HEK293 (cell line): ENCODE data around the gene DMWD.
"Not testable (repeated sequence)": the region's sequence is repeated elsewhere in the genome, so short reads cannot be mapped to it uniquely, and the experiment has no call there.

Experiments used
- CTCF ChIA-PET: fragments of 350-600 bp; formaldehyde crosslinking; extraction: SDS; loops from one replicate; lab custom pipeline; 2021; ENCODE audit warnings: antibody characterized with exemption; lab: Yijun Ruan, JAX
- POLR2A ChIA-PET: fragments of 300-600 bp; formaldehyde crosslinking; extraction: SDS; loops from one replicate; lab custom pipeline; 2020; ENCODE audit warnings: antibody characterized with exemption, inconsistent platforms; lab: Yijun Ruan, JAX
- H3K27ac ChIP-seq: fragments of 200-500 bp; sonication (Bioruptor generic); 2 replicates; pipeline ENCODE4 v1.5.1; 2014; ENCODE audit warnings: low read depth, low read length, control low read depth, inconsistent platforms; ENCODE audit errors: extremely low read depth
- H3K36me3 ChIP-seq, 2 experiments: fragments of 200-500 bp in 1 of 2; sonication (Bioruptor generic) in 1 of 2; 1 replicate in 1 of 2; 2 replicates in 1 of 2; pipeline ENCODE4 v1.5.1; 2014 to 2017; ENCODE audit warnings: inconsistent platforms in 2 of 2, low read length in 2 of 2; ENCODE audit not compliant: control insufficient read depth in 2 of 2, insufficient read depth in 1 of 2
- H3K4me1 ChIP-seq: fragments of 200-500 bp; sonication (Bioruptor generic); 2 replicates; pipeline ENCODE4 v1.5.1; 2014; ENCODE audit warnings: mild to moderate bottlenecking, low read length, inconsistent platforms; ENCODE audit not compliant: control insufficient read depth, insufficient read depth
- H3K4me3 ChIP-seq: 2 replicates; pipeline ENCODE4 v1.5.1; 2011; ENCODE audit warnings: low read depth, mild to moderate bottlenecking, control low read depth, low read length, moderate library complexity
- H3K9me3 ChIP-seq: fragments of 200-500 bp; sonication (Bioruptor generic); 2 replicates; pipeline ENCODE4 v1.5.1; 2014; ENCODE audit warnings: low read depth, low read length, inconsistent platforms; ENCODE audit not compliant: control insufficient read depth, insufficient read depth
- EGR2 ChIP-seq: fragments of 450-650 bp; formaldehyde crosslinking; IDR thresholded peaks from 2 replicates; pipeline ENCODE4 v1.5.1; 2016; ENCODE audit warnings: low read depth, missing biosample characterization, missing genetic modification characterization
- MYNN ChIP-seq: fragments of 450-650 bp; formaldehyde crosslinking; IDR thresholded peaks from 2 replicates; pipeline ENCODE4 v1.5.1; 2016; ENCODE audit warnings: missing biosample characterization, missing genetic modification characterization, borderline replicate concordance
- SCRT1 ChIP-seq: fragments of 450-650 bp; formaldehyde crosslinking; IDR thresholded peaks from 2 replicates; pipeline ENCODE4 v1.5.1; 2016; ENCODE audit warnings: missing biosample characterization, missing genetic modification characterization, borderline replicate concordance
- SETDB1 ChIP-seq: IDR thresholded peaks from one replicate; pipeline ENCODE4 v1.6.1; 2017; ENCODE audit warnings: mild to moderate bottlenecking, low read length, moderate library complexity, mixed read lengths; ENCODE audit not compliant: insufficient read length
- ZBTB44 ChIP-seq: fragments of 450-650 bp; IDR thresholded peaks from 2 replicates; pipeline ENCODE4 v1.5.1; 2018; ENCODE audit warnings: missing biosample characterization, mild to moderate bottlenecking, missing genetic modification characterization
- ZFHX2 ChIP-seq: fragments of 450-650 bp; formaldehyde crosslinking; conservative IDR thresholded peaks from 2 replicates; pipeline ENCODE4 v1.5.1; 2016; ENCODE audit warnings: missing biosample characterization, missing genetic modification characterization
- ZFP3 ChIP-seq: fragments of 450-650 bp; formaldehyde crosslinking; IDR thresholded peaks from 2 replicates; pipeline ENCODE4 v1.5.1; 2016; ENCODE audit warnings: low read depth, missing biosample characterization, missing genetic modification characterization
- ZFP69B ChIP-seq: fragments of 450-650 bp; formaldehyde crosslinking; IDR thresholded peaks from 2 replicates; pipeline ENCODE4 v1.5.1; 2016; ENCODE audit warnings: missing biosample characterization, missing genetic modification characterization
- ZNF600 ChIP-seq: fragments of 450-650 bp; formaldehyde crosslinking; IDR thresholded peaks from 2 replicates; pipeline ENCODE4 v1.5.1; 2016; ENCODE audit warnings: missing biosample characterization, missing genetic modification characterization
- ZNF692 ChIP-seq: fragments of 450-650 bp; formaldehyde crosslinking; IDR thresholded peaks from 2 replicates; pipeline ENCODE4 v1.5.1; 2016; ENCODE audit warnings: missing biosample characterization, missing genetic modification characterization
- ZNF768 ChIP-seq: fragments of 450-650 bp; formaldehyde crosslinking; IDR thresholded peaks from 2 replicates; pipeline ENCODE4 v1.5.1; 2018; ENCODE audit warnings: missing biosample characterization, mild to moderate bottlenecking, missing genetic modification characterization
- ZNF843 ChIP-seq: fragments of 450-650 bp; formaldehyde crosslinking; IDR thresholded peaks from 2 replicates; pipeline ENCODE4 v1.5.1; 2016; ENCODE audit warnings: missing biosample characterization, missing genetic modification characterization
- TF ChIP-seq, protein P1 (sequence below): fragments of 450-650 bp; IDR thresholded peaks from 2 replicates; pipeline ENCODE4 v1.5.1; 2018; ENCODE audit warnings: missing biosample characterization, missing genetic modification characterization
- TF ChIP-seq, protein P2 (sequence below): fragments of 450-650 bp; formaldehyde crosslinking; IDR thresholded peaks from 2 replicates; pipeline ENCODE4 v1.5.1; 2017; ENCODE audit warnings: missing biosample characterization, missing genetic modification characterization
- TF ChIP-seq, protein P3 (sequence below): fragments of 450-650 bp; formaldehyde crosslinking; IDR thresholded peaks from 2 replicates; pipeline ENCODE4 v1.5.1; 2016; ENCODE audit warnings: missing biosample characterization, missing genetic modification characterization, low read depth
- TF ChIP-seq, protein P4 (sequence below): fragments of 450-650 bp; formaldehyde crosslinking; IDR thresholded peaks from 2 replicates; pipeline ENCODE4 v1.5.1; 2017; ENCODE audit warnings: missing biosample characterization, mild to moderate bottlenecking, missing genetic modification characterization, moderate library complexity
- TF ChIP-seq, protein P5 (sequence below): fragments of 450-650 bp; formaldehyde crosslinking; IDR thresholded peaks from 2 replicates; pipeline ENCODE4 v1.5.1; 2016; ENCODE audit warnings: missing biosample characterization, missing genetic modification characterization

The DMWD gene

DNA sequence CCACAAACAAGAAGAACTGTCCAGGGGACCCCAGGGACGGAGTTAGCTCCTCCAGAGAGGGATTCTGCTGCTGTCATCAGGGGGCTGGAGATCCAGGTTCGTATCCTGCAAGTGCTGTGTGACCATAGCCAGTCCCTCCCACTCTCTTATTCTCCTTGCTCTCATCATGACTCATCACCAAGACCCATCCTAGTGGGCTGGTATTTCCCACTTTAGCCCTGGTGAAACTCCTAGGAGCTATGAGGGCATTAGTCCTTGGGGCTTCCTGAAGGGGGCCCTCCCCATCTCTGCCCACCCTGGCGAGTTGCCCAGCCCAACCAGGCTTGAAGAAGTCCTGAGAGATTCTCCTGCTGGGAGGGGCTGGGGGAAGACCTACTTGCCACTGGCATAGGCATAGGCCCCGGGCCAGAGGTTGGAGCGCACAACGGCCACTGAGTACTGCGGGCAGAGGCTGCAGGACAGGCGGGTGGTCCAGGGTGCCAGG, 7.5 kb upstream of the DMWD start:
- no peak overlapping the region for H3K4me3 ChIP-seq
- H3K36me3 ChIP-seq, result no peaks in the 10 kb centered on the region
- H3K27ac ChIP-seq, result no peak overlapping the region
- peaks cover 2% of the 10 kb centered on the region; the same call in 1 of the 2 replicates for H3K4me1 ChIP-seq
- POLR2A ChIA-PET, result interaction anchor here (0.5 to 2.0 kb wide), 5 partner anchors 15 to 108 kb away, joined by 3 to 37 read pairs (median 4); partner anchors contain the start of genes QPCTL, SIX5 and SNRPD2
- no peaks in the 10 kb centered on the region for H3K9me3 ChIP-seq
- CTCF ChIA-PET, result interaction anchor here (0.6 to 8.7 kb wide), 17 partner anchors 13 to 570 kb away, joined by 3 to 80 read pairs (median 4); partner anchors contain the start of genes SIX5 and SYMPK
- TF ChIP-seq ZNF843 (tag by site-specific recombination) (no peak), EGR2 (tag by site-specific recombination) (peak; percentile 62; the same call in 1 of the 2 replicates), ZFHX2 (tag by site-specific recombination) (peak; percentile 58), ZNF600 (peak; percentile 89), SCRT1 (tag by site-specific recombination) (no peak), ZFP69B (tag by site-specific recombination) (0 out of 2 replicates have a peak, but pooled peaks have one; percentile 56), ZNF768 (0 out of 2 replicates have a peak, but pooled peaks have one; percentile 31), ZFP3 (no peak), MYNN (tag by site-specific recombination) (no peak), SETDB1 (no peak), ZBTB44 (tag by site-specific recombination) (no peak), ZNF692 (tag by site-specific recombination) (peak; percentile 92)
- TF ChIP-seq, protein P1, sequence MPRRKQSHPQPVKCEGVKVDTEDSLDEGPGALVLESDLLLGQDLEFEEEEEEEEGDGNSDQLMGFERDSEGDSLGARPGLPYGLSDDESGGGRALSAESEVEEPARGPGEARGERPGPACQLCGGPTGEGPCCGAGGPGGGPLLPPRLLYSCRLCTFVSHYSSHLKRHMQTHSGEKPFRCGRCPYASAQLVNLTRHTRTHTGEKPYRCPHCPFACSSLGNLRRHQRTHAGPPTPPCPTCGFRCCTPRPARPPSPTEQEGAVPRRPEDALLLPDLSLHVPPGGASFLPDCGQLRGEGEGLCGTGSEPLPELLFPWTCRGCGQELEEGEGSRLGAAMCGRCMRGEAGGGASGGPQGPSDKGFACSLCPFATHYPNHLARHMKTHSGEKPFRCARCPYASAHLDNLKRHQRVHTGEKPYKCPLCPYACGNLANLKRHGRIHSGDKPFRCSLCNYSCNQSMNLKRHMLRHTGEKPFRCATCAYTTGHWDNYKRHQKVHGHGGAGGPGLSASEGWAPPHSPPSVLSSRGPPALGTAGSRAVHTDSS (tag by site-specific recombination), result no peak
- TF ChIP-seq, protein P2, sequence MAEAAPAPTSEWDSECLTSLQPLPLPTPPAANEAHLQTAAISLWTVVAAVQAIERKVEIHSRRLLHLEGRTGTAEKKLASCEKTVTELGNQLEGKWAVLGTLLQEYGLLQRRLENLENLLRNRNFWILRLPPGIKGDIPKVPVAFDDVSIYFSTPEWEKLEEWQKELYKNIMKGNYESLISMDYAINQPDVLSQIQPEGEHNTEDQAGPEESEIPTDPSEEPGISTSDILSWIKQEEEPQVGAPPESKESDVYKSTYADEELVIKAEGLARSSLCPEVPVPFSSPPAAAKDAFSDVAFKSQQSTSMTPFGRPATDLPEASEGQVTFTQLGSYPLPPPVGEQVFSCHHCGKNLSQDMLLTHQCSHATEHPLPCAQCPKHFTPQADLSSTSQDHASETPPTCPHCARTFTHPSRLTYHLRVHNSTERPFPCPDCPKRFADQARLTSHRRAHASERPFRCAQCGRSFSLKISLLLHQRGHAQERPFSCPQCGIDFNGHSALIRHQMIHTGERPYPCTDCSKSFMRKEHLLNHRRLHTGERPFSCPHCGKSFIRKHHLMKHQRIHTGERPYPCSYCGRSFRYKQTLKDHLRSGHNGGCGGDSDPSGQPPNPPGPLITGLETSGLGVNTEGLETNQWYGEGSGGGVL (tag by site-specific recombination), result no peak
- TF ChIP-seq, protein P3, sequence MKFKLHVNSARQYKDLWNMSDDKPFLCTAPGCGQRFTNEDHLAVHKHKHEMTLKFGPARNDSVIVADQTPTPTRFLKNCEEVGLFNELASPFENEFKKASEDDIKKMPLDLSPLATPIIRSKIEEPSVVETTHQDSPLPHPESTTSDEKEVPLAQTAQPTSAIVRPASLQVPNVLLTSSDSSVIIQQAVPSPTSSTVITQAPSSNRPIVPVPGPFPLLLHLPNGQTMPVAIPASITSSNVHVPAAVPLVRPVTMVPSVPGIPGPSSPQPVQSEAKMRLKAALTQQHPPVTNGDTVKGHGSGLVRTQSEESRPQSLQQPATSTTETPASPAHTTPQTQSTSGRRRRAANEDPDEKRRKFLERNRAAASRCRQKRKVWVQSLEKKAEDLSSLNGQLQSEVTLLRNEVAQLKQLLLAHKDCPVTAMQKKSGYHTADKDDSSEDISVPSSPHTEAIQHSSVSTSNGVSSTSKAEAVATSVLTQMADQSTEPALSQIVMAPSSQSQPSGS (tag by site-specific recombination), result no peak
- TF ChIP-seq, protein P4, sequence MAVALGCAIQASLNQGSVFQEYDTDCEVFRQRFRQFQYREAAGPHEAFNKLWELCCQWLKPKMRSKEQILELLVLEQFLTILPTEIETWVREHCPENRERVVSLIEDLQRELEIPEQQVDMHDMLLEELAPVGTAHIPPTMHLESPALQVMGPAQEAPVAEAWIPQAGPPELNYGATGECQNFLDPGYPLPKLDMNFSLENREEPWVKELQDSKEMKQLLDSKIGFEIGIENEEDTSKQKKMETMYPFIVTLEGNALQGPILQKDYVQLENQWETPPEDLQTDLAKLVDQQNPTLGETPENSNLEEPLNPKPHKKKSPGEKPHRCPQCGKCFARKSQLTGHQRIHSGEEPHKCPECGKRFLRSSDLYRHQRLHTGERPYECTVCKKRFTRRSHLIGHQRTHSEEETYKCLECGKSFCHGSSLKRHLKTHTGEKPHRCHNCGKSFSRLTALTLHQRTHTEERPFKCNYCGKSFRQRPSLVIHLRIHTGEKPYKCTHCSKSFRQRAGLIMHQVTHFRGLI (tag by site-specific recombination), result 0 out of 2 replicates have a peak, but pooled peaks have one; percentile 15
- TF ChIP-seq, protein P5, sequence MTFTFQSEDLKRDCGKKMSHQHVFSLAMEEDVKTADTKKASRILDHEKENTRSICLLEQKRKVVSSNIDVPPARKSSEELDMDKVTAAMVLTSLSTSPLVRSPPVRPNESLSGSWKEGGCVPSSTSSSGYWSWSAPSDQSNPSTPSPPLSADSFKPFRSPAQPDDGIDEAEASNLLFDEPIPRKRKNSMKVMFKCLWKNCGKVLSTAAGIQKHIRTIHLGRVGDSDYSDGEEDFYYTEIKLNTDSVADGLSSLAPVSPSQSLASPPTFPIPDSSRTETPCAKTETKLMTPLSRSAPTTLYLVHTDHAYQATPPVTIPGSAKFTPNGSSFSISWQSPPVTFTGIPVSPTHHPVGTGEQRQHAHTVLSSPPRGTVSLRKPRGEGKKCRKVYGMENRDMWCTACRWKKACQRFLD (tag by site-specific recombination), result no peak
- TF ChIP-seq, all 188 proteins: peak for 7

DNA sequence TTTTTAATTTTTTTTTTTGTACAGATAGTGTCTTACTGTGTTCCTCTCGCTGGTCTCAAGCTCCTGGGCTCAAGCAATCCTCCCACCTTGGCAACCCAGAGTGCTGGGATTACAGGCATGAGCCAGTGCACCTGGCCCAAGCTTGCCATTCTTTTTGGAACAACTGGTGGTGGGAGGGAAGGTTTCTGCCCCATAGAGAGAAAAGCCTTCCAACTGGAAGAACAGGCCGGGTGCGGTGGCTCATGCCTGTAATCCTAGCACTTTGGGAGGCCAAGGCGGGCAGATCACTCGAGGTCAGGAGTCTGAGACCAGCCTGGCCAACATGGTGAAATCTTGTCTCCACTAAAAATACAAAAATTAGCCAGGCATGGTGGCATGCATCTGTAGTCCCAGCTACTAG, 6.9 kb upstream of the DMWD start:
- POLR2A ChIA-PET, result interaction anchor here (0.6 to 2.0 kb wide), 6 partner anchors 15 to 107 kb away, joined by 3 to 37 read pairs (median 4); partner anchors contain the start of genes DMPK, QPCTL, SIX5 and SNRPD2

More for the DNA sequence above, 6.9 kb upstream of the DMWD start:
- H3K4me1 ChIP-seq, H3K27ac ChIP-seq, H3K36me3 ChIP-seq, H3K4me3 ChIP-seq, H3K9me3 ChIP-seq: not testable (repeated sequence)
- CTCF ChIA-PET, result interaction anchor here (0.7 to 8.7 kb wide), 28 partner anchors 9 to 279 kb away, joined by 3 to 80 read pairs (median 4); partner anchors contain the start of genes QPCTL, SIX5, SNRPD2 and SYMPK
